Fibroblast of villous mesenchyme (primary cell): Measurements from ENCODE around the gene SLC22A13. TPM values are rescaled to one million over a fixed set of nuclear protein-coding genes. Genes with fewer than 3 reads are reported as not detected.
"Not testable (repeated sequence)": the region's sequence is repeated elsewhere in the genome, so short reads cannot be mapped to it uniquely, and the experiment has no call there.

Experiments used
- DNase-seq: peaks from one replicate; pipeline ENCODE4 v3.0.0-alpha.2; 2010; ENCODE audit warnings: low read depth
- H3K4me3 ChIP-seq: 2 replicates; pipeline ENCODE4 v1.5.1; 2011; ENCODE audit warnings: low read depth, mild to moderate bottlenecking, low read length
- total RNA-seq: library from RNA; depleted of rRNA; stranded (reverse); fragments of >200 nt; gene quantifications from 2 replicates; pipeline ENCODE4 v1.2.3, GENCODE V29; 2012
- TF ChIP-seq, protein P1 (sequence below): IDR thresholded peaks from 2 replicates; pipeline ENCODE4 v1.5.1; 2012; ENCODE audit warnings: low read depth, mild to moderate bottlenecking, low read length; ENCODE audit not compliant: insufficient read depth

SLC22A13 gene
- total RNA-seq, 1 donor, result 0.43 TPM

DNA sequence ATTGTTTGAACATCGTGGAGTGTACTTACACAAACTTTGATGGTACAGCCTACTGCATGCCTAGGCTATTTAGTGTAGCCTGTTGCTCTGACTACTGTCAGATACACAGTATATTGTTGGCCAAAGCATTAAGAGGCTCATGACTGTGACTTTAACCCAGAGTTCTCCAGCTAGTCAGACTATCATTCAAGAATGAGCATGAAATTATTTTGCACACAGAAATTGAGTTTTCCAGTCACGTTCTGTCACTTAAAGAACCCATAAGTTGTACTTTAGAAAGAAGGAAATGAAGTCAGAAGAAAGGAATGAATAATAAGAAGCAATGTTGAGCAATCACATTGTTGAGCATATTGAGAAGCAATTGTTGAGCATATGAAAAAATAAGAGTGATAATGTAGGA, 37.6 kb upstream of the SLC22A13 start:
- TF ChIP-seq, protein P1, sequence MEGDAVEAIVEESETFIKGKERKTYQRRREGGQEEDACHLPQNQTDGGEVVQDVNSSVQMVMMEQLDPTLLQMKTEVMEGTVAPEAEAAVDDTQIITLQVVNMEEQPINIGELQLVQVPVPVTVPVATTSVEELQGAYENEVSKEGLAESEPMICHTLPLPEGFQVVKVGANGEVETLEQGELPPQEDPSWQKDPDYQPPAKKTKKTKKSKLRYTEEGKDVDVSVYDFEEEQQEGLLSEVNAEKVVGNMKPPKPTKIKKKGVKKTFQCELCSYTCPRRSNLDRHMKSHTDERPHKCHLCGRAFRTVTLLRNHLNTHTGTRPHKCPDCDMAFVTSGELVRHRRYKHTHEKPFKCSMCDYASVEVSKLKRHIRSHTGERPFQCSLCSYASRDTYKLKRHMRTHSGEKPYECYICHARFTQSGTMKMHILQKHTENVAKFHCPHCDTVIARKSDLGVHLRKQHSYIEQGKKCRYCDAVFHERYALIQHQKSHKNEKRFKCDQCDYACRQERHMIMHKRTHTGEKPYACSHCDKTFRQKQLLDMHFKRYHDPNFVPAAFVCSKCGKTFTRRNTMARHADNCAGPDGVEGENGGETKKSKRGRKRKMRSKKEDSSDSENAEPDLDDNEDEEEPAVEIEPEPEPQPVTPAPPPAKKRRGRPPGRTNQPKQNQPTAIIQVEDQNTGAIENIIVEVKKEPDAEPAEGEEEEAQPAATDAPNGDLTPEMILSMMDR, result no peak
- DNase-seq, result peak; percentile 59
- H3K4me3 ChIP-seq, result no peak overlapping the region

DNA sequence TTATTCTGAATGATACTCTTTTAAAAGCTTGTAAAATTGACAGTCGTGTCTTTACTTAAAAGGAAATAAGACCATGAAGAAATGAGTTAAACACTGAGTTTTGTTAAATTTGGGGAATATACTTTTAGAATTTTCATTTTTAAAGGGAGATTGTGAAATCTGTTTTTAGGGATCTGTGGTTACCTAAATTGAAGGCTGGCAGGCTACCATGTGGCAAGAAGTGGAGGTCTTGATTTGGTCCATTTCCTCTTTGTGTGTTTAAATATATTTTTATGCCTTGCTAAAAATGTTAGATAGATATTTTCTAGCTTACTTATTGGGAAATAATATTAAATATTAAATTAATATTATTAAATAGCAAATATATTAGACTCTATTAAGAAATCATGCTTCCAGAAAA, 36.6 kb upstream of the SLC22A13 start:
- no peak for DNase-seq
- TF ChIP-seq, protein P1, result no peak

DNA sequence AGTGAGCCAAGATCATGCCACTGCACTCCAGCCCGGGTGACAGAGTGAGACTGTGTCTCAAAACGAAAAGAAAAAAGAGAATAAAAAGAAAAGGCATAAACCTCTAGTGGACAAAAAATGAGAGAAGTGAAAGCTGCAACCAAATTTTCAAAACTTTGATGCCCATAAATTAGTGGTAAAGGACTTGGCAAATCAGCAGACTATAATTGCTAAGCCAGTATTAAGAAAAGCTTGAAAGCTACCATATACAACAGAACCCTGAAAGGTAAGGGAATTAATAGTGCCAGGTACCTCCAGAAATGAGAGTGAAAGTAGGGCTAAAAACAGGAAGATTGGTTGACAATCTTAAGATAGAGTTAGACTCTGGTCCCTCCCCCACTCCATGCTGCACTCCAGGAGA, 32.9 kb upstream of the SLC22A13 start:
- no peak for DNase-seq
- H3K4me3 ChIP-seq, result no peak overlapping the region
- TF ChIP-seq, protein P1, result no peak

More for the DNA sequence above, 36.6 kb upstream of the SLC22A13 start:
- no peak overlapping the region for H3K4me3 ChIP-seq

DNA sequence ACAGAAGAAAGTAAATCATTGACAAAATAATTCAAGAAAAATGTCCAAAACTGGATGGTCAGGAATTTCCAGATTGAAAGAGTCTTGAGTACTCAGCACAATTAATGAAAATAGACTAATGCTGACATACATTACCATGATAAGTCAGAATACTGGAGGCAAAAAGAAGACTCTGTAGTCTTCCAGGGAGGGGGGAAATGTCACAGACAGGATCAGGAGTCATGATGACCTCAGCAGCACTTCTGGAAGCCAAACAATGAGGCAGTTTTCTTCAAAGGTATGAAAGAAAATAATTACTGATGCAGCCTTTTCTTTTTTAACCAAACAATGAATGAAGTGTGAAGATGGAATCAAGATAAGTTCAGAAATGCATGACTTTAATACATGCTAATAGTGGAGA, 30.1 kb upstream of the SLC22A13 start:
- no peak for DNase-seq
- H3K4me3 ChIP-seq, result no peak overlapping the region
- TF ChIP-seq, protein P1, result no peak

DNA sequence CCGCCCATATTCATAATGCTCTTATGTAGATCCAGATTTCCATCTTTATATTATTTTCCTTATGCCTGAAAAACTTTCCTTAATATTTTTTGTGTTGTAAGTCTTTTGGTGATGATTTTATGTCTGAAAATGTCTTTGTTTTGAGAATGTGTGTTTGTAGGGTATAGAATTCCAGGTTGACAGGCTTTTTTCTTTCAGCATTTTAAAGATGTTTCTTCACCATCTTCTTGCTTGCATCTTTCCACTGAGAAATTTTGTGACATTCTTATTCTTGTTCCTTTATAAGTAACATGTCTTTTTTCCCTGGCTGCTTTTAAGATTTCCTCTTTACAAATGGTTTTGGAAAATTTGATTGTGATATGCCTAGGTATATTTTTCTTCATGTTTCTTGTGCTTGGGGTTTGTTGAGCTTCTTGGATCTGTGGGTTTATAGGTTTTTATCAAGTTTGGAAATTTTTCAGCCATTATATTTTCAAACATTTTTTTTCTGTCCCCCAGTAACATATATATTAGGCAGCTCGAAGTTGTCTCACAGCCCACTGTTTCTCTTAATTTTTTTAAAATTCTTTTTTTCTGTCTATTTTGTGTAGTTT, 27.1 kb upstream of the SLC22A13 start:
- TF ChIP-seq, protein P1, result no peak
- no peak for DNase-seq
- H3K4me3 ChIP-seq, result no peak overlapping the region

DNA sequence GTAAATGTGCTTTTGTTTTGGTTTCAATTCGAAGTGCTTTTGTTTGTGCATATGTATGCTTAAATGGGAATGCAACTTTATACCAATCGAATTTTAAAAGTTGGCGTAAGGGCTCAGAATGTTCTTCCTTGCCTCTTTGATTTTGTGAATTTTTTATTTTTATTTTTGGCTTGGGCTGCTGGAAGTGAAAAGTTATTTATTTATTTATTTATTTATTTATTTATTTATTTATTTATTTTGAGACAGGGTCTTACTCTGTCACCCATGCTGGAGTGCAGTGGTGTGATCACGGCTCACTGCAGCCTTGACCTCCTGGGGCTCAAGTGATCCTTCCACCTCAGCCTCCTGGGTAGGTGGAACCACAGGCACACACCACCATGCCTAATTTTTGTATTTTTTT, 22.8 kb upstream of the SLC22A13 start:
- not testable (repeated sequence) for DNase-seq, H3K4me3 ChIP-seq

DNA sequence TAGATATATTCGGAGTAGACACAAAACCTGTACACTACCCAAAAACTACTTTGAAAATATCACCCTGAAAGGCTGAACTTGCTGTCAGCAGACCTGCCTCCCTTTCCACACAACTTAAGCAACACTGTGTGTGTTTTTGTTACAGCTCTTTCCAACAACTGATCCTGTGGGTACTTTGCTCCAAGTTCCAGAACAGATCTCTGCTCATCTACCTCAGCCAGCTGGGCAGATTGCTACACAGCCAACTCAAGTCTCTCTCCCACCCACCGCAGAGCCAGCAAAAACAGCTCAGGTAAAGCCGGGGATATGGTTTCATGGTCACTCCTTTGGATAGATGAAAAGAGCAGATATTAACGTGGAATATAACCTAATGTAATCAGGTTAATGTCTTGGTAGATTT, 19.7 kb upstream of the SLC22A13 start:
- H3K4me3 ChIP-seq, result no peak overlapping the region
- TF ChIP-seq, protein P1, result no peak

More for the DNA sequence above, 19.7 kb upstream of the SLC22A13 start:
- no peak for DNase-seq
